ENCODE data around the gene RAB20. TPM values are rescaled to one million over a fixed set of nuclear protein-coding genes. Genes with fewer than 3 reads are reported as not detected.

Gene RAB20
- total RNA-seq, 2 experiments from 2014 or later = 8.8 to 9.9 TPM

DNA sequence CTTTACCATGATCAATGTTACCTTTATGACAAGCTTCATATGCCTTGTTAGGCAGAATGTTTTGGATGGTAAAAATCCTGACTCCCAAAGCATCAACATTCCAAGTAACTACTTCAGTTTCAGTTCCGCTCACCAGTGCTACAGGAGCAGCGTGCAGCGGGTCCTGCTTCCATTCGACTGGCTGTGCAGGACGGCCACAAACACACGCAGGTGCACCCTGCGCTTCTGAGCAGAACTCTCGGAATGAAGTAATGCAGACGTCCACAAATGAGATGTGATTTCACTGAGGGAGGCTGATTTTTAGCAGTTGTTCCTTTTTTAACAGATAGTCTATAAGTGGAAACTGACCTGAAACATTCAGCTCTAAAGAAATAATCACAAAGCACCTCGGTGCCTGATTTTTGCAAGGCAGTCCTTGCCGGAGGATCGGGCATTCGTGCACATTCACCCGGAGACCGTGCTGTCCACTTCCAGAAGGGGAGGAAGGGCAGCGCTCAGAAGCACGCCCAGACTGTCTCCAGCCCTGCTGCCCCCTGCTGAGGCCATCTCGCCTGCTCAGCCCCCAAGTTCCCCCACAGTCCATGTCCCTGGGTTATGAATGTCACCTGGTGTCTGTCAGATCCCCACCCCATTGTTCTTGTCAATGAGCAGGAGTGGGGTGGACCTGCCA, 85.8 kb downstream of the RAB20 start:
- peaks cover 2% of the 10 kb centered on the region for H3K9me3 Mint-ChIP-seq

DNA sequence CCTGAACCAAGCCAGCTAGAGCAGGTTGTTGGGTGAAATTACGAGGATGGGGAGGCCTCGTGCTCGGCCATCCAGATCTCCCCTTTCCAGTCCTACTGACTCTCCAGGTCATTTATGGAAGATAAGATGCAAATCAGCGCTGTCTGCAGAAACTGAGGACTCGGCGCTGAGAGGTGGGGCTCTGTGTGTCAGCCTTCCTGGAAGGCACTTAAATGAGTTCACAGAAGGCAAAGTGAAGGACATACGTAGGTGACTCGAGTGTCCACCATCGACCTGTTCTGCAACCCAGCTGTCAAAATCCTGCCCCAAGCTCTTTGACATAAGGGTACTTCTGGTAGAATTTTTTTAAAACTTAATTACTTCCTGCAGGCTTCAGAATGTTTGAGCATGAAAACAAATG, 86.4 kb downstream of the RAB20 start:
- Mint-ChIP-seq H3K27me3 (peaks cover 13% of the 10 kb centered on the region), H3K36me3 (no peaks in the 10 kb centered on the region), H3K4me3 (no peak overlapping the region), H3K9me3 (peaks cover 2% of the 10 kb centered on the region), H3K4me1 (peaks cover 8% of the 10 kb centered on the region), H3K27ac (no peak overlapping the region)
- DNase-seq = no peak
- ATAC-seq (ENCODE audit: low read depth) = no peak
- POLR2A ChIA-PET = no interaction called here

More for the DNA sequence above, 85.8 kb downstream of the RAB20 start:
- ATAC-seq (ENCODE audit: low read depth) (no peak), DNase-seq (no peak)
- H3K4me1 Mint-ChIP-seq = peaks cover 8% of the 10 kb centered on the region
- POLR2A ChIA-PET = no interaction called here
- H3K27ac Mint-ChIP-seq = no peak overlapping the region
- no peaks in the 10 kb centered on the region for H3K36me3 Mint-ChIP-seq
- H3K4me3 Mint-ChIP-seq = no peak overlapping the region
- H3K27me3 Mint-ChIP-seq = peaks cover 8% of the 10 kb centered on the region

DNA sequence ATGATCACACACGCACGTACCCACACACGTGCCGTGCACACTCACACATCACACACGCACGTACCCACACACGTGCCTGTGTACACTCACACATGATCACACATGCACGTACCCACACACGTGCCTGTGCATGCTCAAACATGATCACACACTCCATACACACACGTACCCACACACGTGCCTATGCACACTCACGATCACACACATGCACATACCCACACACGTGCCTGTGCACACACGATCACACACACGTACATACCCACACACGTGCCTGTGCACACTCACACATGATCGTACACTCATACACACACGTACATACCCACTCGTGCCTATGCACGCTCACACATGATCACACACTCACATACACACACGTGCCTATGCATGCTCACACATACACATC, 86.8 kb downstream of the RAB20 start:
- Mint-ChIP-seq H3K4me3 (no peak overlapping the region), H3K9me3 (peaks cover 2% of the 10 kb centered on the region), H3K27ac (no peak overlapping the region), H3K4me1 (peaks cover 8% of the 10 kb centered on the region), H3K27me3 (peaks cover 16% of the 10 kb centered on the region), H3K36me3 (no peaks in the 10 kb centered on the region)
- no peak for ATAC-seq (ENCODE audit: low read depth)
- DNase-seq = no peak
- POLR2A ChIA-PET = no interaction called here

Other genes with a start within 250 kb of the RAB20 start
- gene NAXD, start 53.8 kb upstream of the RAB20 start, total RNA-seq = 10 to 100 TPM; 31.3 TPM
- 10 to 100 TPM; 78.9 to 84.8 TPM for gene CARS2, start 144.4 kb upstream of the RAB20 start, total RNA-seq
- gene ING1, start 152.0 kb upstream of the RAB20 start, total RNA-seq = 10 to 100 TPM; 19.5 to 21.1 TPM

Data from activated naive CD8-positive, alpha-beta T cell treated with anti-CD3 and anti-CD28 coated beads, Interleukin-2, amount 10 ng/mL, durations not matched to agents 7 days and 5 days (primary cell).